K562 (cell line): Measurements from ENCODE around the gene EPB41L2. TPM values are rescaled to one million over a fixed set of nuclear protein-coding genes. Genes with fewer than 3 reads are reported as not detected.
A peak's percentile ranks its signal among the peaks of the same experiment; 100 is the strongest.
"Not testable (repeated sequence)": the region's sequence is repeated elsewhere in the genome, so short reads cannot be mapped to it uniquely, and the experiment has no call there.

Experiments
- ATAC-seq: fragments of 200-7000 bp; cut with Tn5 transposase; 3 replicates; pipeline ENCODE4 v1.9.1; 2020; ENCODE audit warnings: moderate library complexity
- BruUV-seq: library from RNA; stranded (reverse); fragments of 400-500 nt; replicated peaks from 2 replicates; lab custom pipeline; 2021; lab: Mats Ljungman, UMichigan
- CTCF ChIA-PET: fragments of 300-600 bp; formaldehyde crosslinking; extraction: SDS; loops from one replicate; lab custom pipeline; 2021; ENCODE audit warnings: low intra/inter-chr PET ratio; lab: Yijun Ruan, JAX
- POLR2A ChIA-PET: fragments of 300-600, 350-650 bp; sonication (Branson Sonifier 250); formaldehyde crosslinking; extraction: SDS; loops from one replicate; lab custom pipeline; 2021; ENCODE audit warnings: antibody characterized with exemption, inconsistent platforms; lab: Yijun Ruan, JAX
- DNase-seq, 4 experiments: peaks; one replicate each; pipeline versions ENCODE4 v3.0.0 to v3.0.0-alpha.2; 2011 to 2018; ENCODE audit warnings: low spot score in 3 of 4, mixed read lengths in 3 of 4; ENCODE audit errors: extremely low read depth in 1 of 4
- FAIRE-seq: peaks from 2 replicates; lab custom pipeline; 2011; peaks lifted over from hg19 to GRCh38; lab: Jason Lieb, UNC
- H2AFZ ChIP-seq: 2 replicates; pipeline ENCODE4 v1.6.0; 2011; ENCODE audit warnings: low read depth, low read length, control low read depth, inconsistent platforms
- H3K27ac ChIP-seq: fragments of 200-600 bp; 3 replicates; pipeline ENCODE4 v1.8.0; 2011; ENCODE audit warnings: low read depth, mild to moderate bottlenecking, control low read depth, inconsistent platforms, low read length, moderate library complexity, mixed read lengths; ENCODE audit errors: extremely low read depth
- H3K27me3 ChIP-seq, 2 experiments: fragments of 300-600 bp in 1 of 2; 2 replicates in 1 of 2; 3 replicates in 1 of 2; pipeline versions ENCODE4 v1.6.0 to v1.8.0; 2011; ENCODE audit warnings: inconsistent platforms in 2 of 2, low read length in 2 of 2, mild to moderate bottlenecking in 1 of 2, mixed read lengths in 1 of 2, moderate library complexity in 1 of 2; ENCODE audit not compliant: control insufficient read depth in 2 of 2, insufficient read depth in 2 of 2
- H3K36me3 ChIP-seq: fragments of 300-600 bp; 3 replicates; pipeline ENCODE4 v1.8.0; 2011; ENCODE audit warnings: mild to moderate bottlenecking, low read length, inconsistent platforms; ENCODE audit not compliant: control insufficient read depth, insufficient read depth
- H3K4me1 ChIP-seq, 2 experiments: fragments of 200-600 bp in 1 of 2; replicated peaks in 1 of 2; 2 replicates in 1 of 2; 3 replicates in 1 of 2; pipeline versions ENCODE4 v1.5.1 to v1.8.0; 2011; ENCODE audit warnings: inconsistent platforms in 2 of 2, low read length in 2 of 2, mild to moderate bottlenecking in 1 of 2, mixed read lengths in 1 of 2, moderate library complexity in 1 of 2; ENCODE audit not compliant: control insufficient read depth in 2 of 2, insufficient read depth in 2 of 2
- H3K4me2 ChIP-seq: 2 replicates; pipeline ENCODE4 v1.6.1; 2011; ENCODE audit warnings: low read length, control low read depth, inconsistent platforms, mixed read lengths; ENCODE audit not compliant: insufficient read depth
- H3K4me3 ChIP-seq: fragments of 200-600 bp; sonication (generic), shearing (Covaris generic); 2 replicates; pipeline ENCODE4 v1.5.1; 2016; ENCODE audit warnings: control low read depth, inconsistent platforms
- H3K79me2 ChIP-seq: fragments of 200-600 bp; 3 replicates; pipeline ENCODE4 v1.8.0; 2011; ENCODE audit warnings: low read length, inconsistent platforms; ENCODE audit not compliant: control insufficient read depth, insufficient read depth
- H3K9ac ChIP-seq, 2 experiments: 2 replicates each; pipeline versions ENCODE4 v1.6.0 to v1.6.1; 2011; ENCODE audit warnings: low read depth in 2 of 2, low read length in 2 of 2, control low read depth in 1 of 2, inconsistent platforms in 1 of 2, mild to moderate bottlenecking in 1 of 2, mixed read lengths in 1 of 2; ENCODE audit not compliant: insufficient read depth in 1 of 2
- H3K9me1 ChIP-seq: one replicate; pipeline ENCODE4 v1.6.0; 2011; ENCODE audit warnings: inconsistent platforms, mild to moderate bottlenecking, low read length, moderate library complexity; ENCODE audit not compliant: control insufficient read depth, insufficient read depth
- H3K9me3 ChIP-seq: replicated peaks from 2 replicates; pipeline ENCODE4 v1.5.1; 2011; ENCODE audit warnings: low read depth, low read length, inconsistent platforms; ENCODE audit not compliant: control insufficient read depth, insufficient read depth
- H4K20me1 ChIP-seq: replicated peaks from 2 replicates; pipeline ENCODE4 v1.6.1; 2011; ENCODE audit warnings: low read length, inconsistent platforms, mixed read lengths; ENCODE audit not compliant: control insufficient read depth, insufficient read depth
- EWSR1 ChIP-seq: fragments of 450-650 bp; IDR thresholded peaks from 2 replicates; pipeline ENCODE4 v1.6.1; 2018; ENCODE audit warnings: borderline replicate concordance, mild to moderate bottlenecking, low read depth, moderate library complexity; ENCODE audit not compliant: partially characterized antibody
- KAT8 ChIP-seq: fragments of 450-650 bp; IDR thresholded peaks from 2 replicates; pipeline ENCODE4 v1.6.1; 2016; ENCODE audit warnings: low read depth, mild to moderate bottlenecking
- MTA2 ChIP-seq: fragments of 450-650 bp; IDR thresholded peaks from 2 replicates; pipeline ENCODE4 v1.6.1; 2016; ENCODE audit warnings: low read depth
- ZNF146 ChIP-seq: IDR thresholded peaks from one replicate; pipeline ENCODE4 v1.6.1; 2018; ENCODE audit warnings: missing compliant biosample characterization; ENCODE audit not compliant: unreplicated experiment
- WGBS: fragments of 100-300 bp; shearing (Covaris generic); methylation state at CpG from one replicate; pipeline ENCODE4 v1.1.6; 2016; ENCODE audit warnings: low coverage, mixed read lengths; ENCODE audit not compliant: insufficient coverage; ENCODE audit errors: missing lambda C conversion rate; 5-methylcytosine and 5-hydroxymethylcytosine counted together
- in situ Hi-C: fragments of 300-500 bp; cut with MboI; formaldehyde crosslinking; loops from 4 replicates; pipeline ENCODE4 v1.15.0; 2018; ENCODE audit warnings: inconsistent platforms, mixed read lengths
- intact Hi-C: fragments of 100-400 bp; cut with micrococcal nuclease; formaldehyde crosslinking; loops from 2 replicates; pipeline ENCODE4 v1.14.2; 2022
- polyA plus RNA-seq, 8 experiments: library from polyadenylated mRNA; depleted of rRNA in 4 of 8; stranded (reverse) in 5 of 8; unstranded in 3 of 8; fragments of >200 nt; fragmentation: Nextera tagmentation in 2 of 8; fragmentation: Illumina TruSeq in 1 of 8; extraction: Ambion mirVana in 2 of 8; extraction: Trizol in 1 of 8; gene quantifications; 2 replicates each; pipeline versions ENCODE4 v1.2.1 to v1.2.3, GENCODE V29; 2011 to 2014; ENCODE audit warnings: inconsistent platforms in 1 of 8, missing spikeins in 1 of 8
- total RNA-seq, 7 experiments: library from RNA; depleted of rRNA in 6 of 7; stranded (reverse); fragments of >200 nt in 6 of 7; fragmentation: Illumina TruSeq in 2 of 7; extraction: Trizol in 2 of 7; gene quantifications; 2 replicates each; pipeline versions ENCODE4 v1.2.1 to v1.2.3, GENCODE V29; 2011 to 2021; ENCODE audit warnings: low replicate concordance in 1 of 7
- TF ChIP-seq, protein P1 (sequence below), 2 experiments: fragments of 450-650 bp in 1 of 2; IDR thresholded peaks; 2 replicates each; pipeline ENCODE4 v1.6.1; 2011 to 2017; ENCODE audit warnings: low read depth in 2 of 2, antibody characterized with exemption in 1 of 2, borderline replicate concordance in 1 of 2, low read length in 1 of 2, mild to moderate bottlenecking in 1 of 2, mixed read lengths in 1 of 2; ENCODE audit not compliant: control insufficient read depth in 1 of 2

EPB41L2 gene
- total and polyA plus RNA-seq, 9 of the 15 experiments (the other 6 are each of a cell fraction or from before 2014, with no cell fraction given) = 5.1 to 53.6 (median 25.0) TPM

DNA sequence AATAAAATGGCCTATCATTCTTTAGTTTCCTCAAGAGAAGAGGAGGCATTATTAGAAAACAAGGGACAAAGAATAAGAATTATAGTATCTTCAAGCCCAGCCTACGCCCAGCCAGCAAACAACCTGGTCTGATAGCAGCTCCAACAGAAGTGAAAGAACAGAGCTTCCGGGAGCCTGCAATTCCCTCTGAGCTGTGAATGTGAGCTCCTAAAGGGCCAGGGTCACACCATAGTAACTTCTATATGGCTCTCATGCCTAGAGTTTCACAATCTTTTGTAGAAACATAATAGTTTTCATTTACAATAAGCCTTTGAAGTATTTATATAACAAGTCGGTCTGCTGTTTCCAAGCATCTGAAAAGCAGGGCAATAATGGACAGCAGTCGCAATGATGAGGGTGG lies 119.3 kb downstream of the EPB41L2 start (continued):
- TF ChIP-seq EWSR1 = no peak
- no peak for TF ChIP-seq KAT8
- TF ChIP-seq, protein P1, sequence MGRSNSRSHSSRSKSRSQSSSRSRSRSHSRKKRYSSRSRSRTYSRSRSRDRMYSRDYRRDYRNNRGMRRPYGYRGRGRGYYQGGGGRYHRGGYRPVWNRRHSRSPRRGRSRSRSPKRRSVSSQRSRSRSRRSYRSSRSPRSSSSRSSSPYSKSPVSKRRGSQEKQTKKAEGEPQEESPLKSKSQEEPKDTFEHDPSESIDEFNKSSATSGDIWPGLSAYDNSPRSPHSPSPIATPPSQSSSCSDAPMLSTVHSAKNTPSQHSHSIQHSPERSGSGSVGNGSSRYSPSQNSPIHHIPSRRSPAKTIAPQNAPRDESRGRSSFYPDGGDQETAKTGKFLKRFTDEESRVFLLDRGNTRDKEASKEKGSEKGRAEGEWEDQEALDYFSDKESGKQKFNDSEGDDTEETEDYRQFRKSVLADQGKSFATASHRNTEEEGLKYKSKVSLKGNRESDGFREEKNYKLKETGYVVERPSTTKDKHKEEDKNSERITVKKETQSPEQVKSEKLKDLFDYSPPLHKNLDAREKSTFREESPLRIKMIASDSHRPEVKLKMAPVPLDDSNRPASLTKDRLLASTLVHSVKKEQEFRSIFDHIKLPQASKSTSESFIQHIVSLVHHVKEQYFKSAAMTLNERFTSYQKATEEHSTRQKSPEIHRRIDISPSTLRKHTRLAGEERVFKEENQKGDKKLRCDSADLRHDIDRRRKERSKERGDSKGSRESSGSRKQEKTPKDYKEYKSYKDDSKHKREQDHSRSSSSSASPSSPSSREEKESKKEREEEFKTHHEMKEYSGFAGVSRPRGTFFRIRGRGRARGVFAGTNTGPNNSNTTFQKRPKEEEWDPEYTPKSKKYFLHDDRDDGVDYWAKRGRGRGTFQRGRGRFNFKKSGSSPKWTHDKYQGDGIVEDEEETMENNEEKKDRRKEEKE (IDR thresholded peaks at IDR 0.05; ENCODE audit: borderline replicate concordance in 1 of 2, control insufficient read depth in 1 of 2, low read depth in 2 of 2, low read length in 1 of 2) = no peak
- TF ChIP-seq MTA2 = no peak

DNA sequence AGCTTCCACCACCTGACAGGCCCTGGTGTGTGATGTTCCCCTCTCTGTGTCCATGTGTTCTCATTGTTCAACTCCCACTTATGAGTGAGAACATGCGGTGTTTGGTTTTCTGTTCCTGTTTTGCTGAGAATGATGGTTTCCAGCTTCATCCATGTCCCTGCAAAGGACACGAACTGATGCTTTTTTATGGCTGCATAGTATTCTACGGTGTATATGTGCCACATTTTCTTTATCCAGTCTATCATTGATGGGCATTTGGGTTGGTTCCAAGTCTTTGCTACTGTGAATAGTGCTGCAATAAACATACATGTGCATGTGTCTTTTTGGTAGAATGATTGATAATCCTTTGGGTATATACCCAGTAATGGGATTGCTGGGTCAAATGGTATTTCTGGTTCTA lies 120.3 kb downstream of the EPB41L2 start:
- FAIRE-seq, H3K79me2 ChIP-seq, H3K27me3 ChIP-seq, H3K9ac ChIP-seq, ATAC-seq, H3K9me3 ChIP-seq, DNase-seq, H3K4me1 ChIP-seq, intact Hi-C loops, POLR2A ChIA-PET, H4K20me1 ChIP-seq, H3K4me2 ChIP-seq, BruUV-seq, H2AFZ ChIP-seq, H3K9me1 ChIP-seq, H3K27ac ChIP-seq, H3K36me3 ChIP-seq, H3K4me3 ChIP-seq, in situ Hi-C loops: not testable (repeated sequence)
- CTCF ChIA-PET = interaction anchor here (0.6 kb wide), 1 partner anchor 148 kb away, joined by 4 read pairs; no protein-coding TSS in a partner anchor
- 37% methylated on average over 2 of the region's 3 CpGs for WGBS
- TF ChIP-seq ZNF146 (CRISPR knock-in tag) = peak; percentile 11
